Neural crest cell (in vitro differentiated cells): Measurements from ENCODE around the gene LAMC3. TPM values are rescaled to one million over a fixed set of nuclear protein-coding genes. Genes with fewer than 3 reads are reported as not detected.
A peak's percentile ranks its signal among the peaks of the same experiment; 100 is the strongest.
"Not testable (repeated sequence)": the region's sequence is repeated elsewhere in the genome, so short reads cannot be mapped to it uniquely, and the experiment has no call there.

Experiments used
- DNase-seq: peaks from one replicate; pipeline ENCODE4 v3.0.0; 2021; ENCODE audit warnings: low read depth, mixed read lengths, low spot score
- H3K27ac Mint-ChIP-seq: one replicate; pipeline ENCODE4 v1.8.0; 2021; ENCODE audit warnings: mild to moderate bottlenecking, mixed read lengths; ENCODE audit not compliant: unreplicated experiment
- H3K27me3 Mint-ChIP-seq: 2 replicates; pipeline ENCODE4 v1.8.0; 2021; ENCODE audit warnings: low read depth, mild to moderate bottlenecking, mixed read lengths
- H3K36me3 Mint-ChIP-seq: 2 replicates; pipeline ENCODE4 v1.8.0; 2021; ENCODE audit warnings: low read depth, mild to moderate bottlenecking, mixed read lengths
- H3K4me1 Mint-ChIP-seq: 2 replicates; pipeline ENCODE4 v1.8.0; 2021; ENCODE audit warnings: mixed read lengths
- H3K4me3 Mint-ChIP-seq: one replicate; pipeline ENCODE4 v1.8.0; 2021; ENCODE audit warnings: mild to moderate bottlenecking, mixed read lengths
- H3K9me3 Mint-ChIP-seq: 2 replicates; pipeline ENCODE4 v1.8.0; 2021; ENCODE audit warnings: mixed read lengths
- CTCF ChIP-seq: fragments of 200-600 bp; sonication (generic); conservative IDR thresholded peaks from 2 replicates; pipeline ENCODE4 v1.5.0; 2021; ENCODE audit warnings: antibody characterized with exemption, mild to moderate bottlenecking
- total RNA-seq: library from RNA; stranded (reverse); gene quantifications from 2 replicates; pipeline ENCODE4 v1.2.1, GENCODE V29; 2021

LAMC3 gene
- total RNA-seq, 1 donor from 2014 or later, result 4.0 TPM

- DNase-seq, result no peak
- Mint-ChIP-seq H3K4me1 (peaks cover 48% of the 10 kb centered on the region), H3K27me3 (no peaks in the 10 kb centered on the region), H3K27ac (peak overlapping the region; percentile 96), H3K4me3 (peak overlapping the region; percentile 76), H3K36me3 (peaks cover 5% of the 10 kb centered on the region), H3K9me3 (no peaks in the 10 kb centered on the region)
- TF ChIP-seq CTCF, result no peak
Observed at GRCh38 chr9:131112374-131113154, 103.6 kb downstream of the LAMC3 start.

GRCh38 chr9:131113655-131114054 is 104.7 kb downstream of the LAMC3 start:
- no peak for TF ChIP-seq CTCF
- H3K27me3 Mint-ChIP-seq, result no peaks in the 10 kb centered on the region
- peaks cover 5% of the 10 kb centered on the region for H3K36me3 Mint-ChIP-seq
- no peak for DNase-seq
- H3K4me1 Mint-ChIP-seq, result peaks cover 45% of the 10 kb centered on the region
- H3K27ac Mint-ChIP-seq, result no peak overlapping the region
- no peak overlapping the region for H3K4me3 Mint-ChIP-seq
- H3K9me3 Mint-ChIP-seq, result no peaks in the 10 kb centered on the region

GRCh38 chr9:131114084-131114535 is 105.1 kb downstream of the LAMC3 start:
- DNase-seq, result no peak
- H3K27ac Mint-ChIP-seq, result peak overlapping the region; percentile 81
- TF ChIP-seq CTCF, result no peak
- peak overlapping the region; percentile 16 for H3K4me3 Mint-ChIP-seq
- no peaks in the 10 kb centered on the region for H3K27me3 Mint-ChIP-seq
- H3K9me3 Mint-ChIP-seq, result no peaks in the 10 kb centered on the region
- H3K4me1 Mint-ChIP-seq, result peaks cover 45% of the 10 kb centered on the region
- peaks cover 2% of the 10 kb centered on the region for H3K36me3 Mint-ChIP-seq

- H3K27me3 Mint-ChIP-seq, H3K9me3 Mint-ChIP-seq, DNase-seq, H3K36me3 Mint-ChIP-seq, H3K27ac Mint-ChIP-seq: not testable (repeated sequence)
- H3K4me1 Mint-ChIP-seq, result peaks cover 40% of the 10 kb centered on the region
- H3K4me3 Mint-ChIP-seq, result peak overlapping the region; percentile 69
Observed at GRCh38 chr9:131115360-131115742, 106.4 kb downstream of the LAMC3 start.

- Mint-ChIP-seq H3K36me3 (no peaks in the 10 kb centered on the region), H3K27me3 (no peaks in the 10 kb centered on the region), H3K27ac (peak overlapping the region; percentile 95), H3K9me3 (no peaks in the 10 kb centered on the region), H3K4me1 (peaks cover 34% of the 10 kb centered on the region), H3K4me3 (no peak overlapping the region)
- no peak for TF ChIP-seq CTCF
- no peak for DNase-seq
Observed at GRCh38 chr9:131116281-131117120, 107.5 kb downstream of the LAMC3 start.
